ENCODE results near the gene CLEC4G. TPM values are rescaled to one million over a fixed set of nuclear protein-coding genes. Genes with fewer than 3 reads are reported as not detected.
"Not testable (repeated sequence)": the region's sequence is repeated elsewhere in the genome, so short reads cannot be mapped to it uniquely, and the experiment has no call there.

The CLEC4G gene
- total RNA-seq, 1 donor = 0.63 TPM

DNA sequence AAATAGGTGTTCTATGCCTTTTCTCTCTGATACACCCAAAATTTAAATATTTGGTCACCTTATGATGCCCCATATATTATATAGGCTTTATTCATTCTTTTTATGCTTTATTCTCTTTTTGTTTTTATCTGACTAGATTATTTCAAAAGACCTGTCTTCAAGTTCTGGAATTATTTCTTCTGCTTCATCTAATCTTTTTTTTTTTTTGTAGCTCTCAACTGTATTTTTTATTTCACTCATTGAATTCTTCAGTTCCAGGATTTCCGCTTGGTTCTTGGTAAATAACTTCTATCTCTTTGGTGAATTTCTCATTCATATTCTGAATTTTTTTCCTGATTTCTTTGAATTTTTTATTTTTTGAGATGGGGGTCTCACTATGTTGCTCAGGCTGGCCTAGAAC lies 27.2 kb upstream of the CLEC4G start:
- Histone ChIP-seq H3K9me3 (ENCODE audit: low read depth, low read length) (peaks cover 36% of the 10 kb centered on the region), H3K27me3 (ENCODE audit: insufficient read depth, low read length) (no peaks in the 10 kb centered on the region), H3K4me3 (ENCODE audit: low read length) (no peak overlapping the region), H3K4me1 (ENCODE audit: insufficient read depth, low read length) (no peaks in the 10 kb centered on the region)

DNA sequence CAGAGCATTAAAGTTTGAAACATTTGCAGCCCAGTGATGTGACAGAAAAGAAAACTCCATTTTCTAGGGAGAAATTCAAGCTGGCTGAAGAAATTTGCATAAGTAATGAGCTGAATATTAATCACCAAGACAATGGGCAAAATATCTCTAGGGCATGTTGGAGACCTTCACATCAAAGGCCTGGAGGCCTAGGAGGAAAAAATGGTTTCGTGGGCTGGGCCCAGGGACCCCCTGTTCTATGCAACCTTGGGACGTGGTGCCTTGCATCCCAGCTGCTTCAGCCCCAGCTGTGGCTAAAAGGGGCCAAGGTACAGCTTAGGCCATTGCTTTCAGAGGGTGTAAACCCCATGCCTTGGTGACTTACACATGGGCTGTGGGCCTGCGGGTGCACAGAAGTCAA lies 25.4 kb upstream of the CLEC4G start:
- Histone ChIP-seq H3K4me1 (ENCODE audit: insufficient read depth, low read length) (no peaks in the 10 kb centered on the region), H3K9me3 (ENCODE audit: low read depth, low read length) (peaks cover 36% of the 10 kb centered on the region), H3K4me3 (ENCODE audit: low read length) (no peak overlapping the region), H3K27me3 (ENCODE audit: insufficient read depth, low read length) (no peaks in the 10 kb centered on the region)

DNA sequence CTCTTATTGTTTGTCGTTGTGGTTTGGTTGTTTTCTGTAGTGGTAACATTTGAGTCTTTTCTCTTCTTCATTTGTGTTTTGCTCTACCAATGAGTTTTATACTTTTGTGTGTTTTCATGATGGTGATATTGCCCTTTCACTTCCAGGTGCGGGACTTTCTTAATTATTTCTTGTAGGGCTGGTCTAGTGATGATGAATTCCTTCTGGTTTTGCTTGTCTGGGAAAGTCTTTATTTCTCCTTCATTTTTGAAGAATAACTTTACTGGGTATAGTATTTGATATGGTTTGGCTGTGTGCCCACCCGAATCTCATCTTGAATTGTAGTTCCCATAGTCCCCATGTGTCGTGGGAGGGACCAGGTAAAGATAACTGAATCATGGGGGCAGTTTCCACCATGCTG lies 24.3 kb upstream of the CLEC4G start:
- Histone ChIP-seq H3K9me3 (ENCODE audit: low read depth, low read length) (peaks cover 36% of the 10 kb centered on the region), H3K4me1 (ENCODE audit: insufficient read depth, low read length) (peaks cover 1% of the 10 kb centered on the region), H3K4me3 (ENCODE audit: low read length) (no peak overlapping the region), H3K27me3 (ENCODE audit: insufficient read depth, low read length) (no peaks in the 10 kb centered on the region)

DNA sequence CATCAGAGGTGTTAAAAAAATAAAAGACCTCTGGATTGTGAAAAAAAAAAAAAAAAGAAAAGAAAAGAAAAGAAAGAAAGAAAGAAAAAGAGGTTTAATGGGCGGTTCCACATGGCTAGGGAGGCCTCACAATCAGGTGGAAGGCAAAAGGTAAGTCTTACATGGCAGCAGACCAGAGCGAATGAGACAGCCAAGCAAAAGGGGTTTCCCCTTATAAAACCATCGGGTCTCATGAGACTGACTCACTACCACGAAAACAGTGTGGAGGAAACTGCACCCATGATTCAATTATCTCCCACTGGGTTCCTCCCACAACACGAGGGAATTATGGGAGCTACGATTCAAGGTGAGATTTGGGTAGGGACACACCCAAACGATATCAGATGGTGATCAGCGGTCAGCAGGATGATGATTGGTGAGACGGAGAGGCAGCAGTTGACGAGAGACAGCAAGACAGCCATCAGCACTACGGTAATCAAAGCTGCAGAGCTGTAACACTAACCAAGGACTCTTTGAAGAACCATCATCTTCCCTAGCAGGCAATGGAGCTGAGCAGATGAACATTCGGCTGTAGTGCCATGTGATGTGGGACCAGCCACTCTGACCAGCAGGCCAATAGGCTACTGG lies 19.4 kb upstream of the CLEC4G start:
- peaks cover 8% of the 10 kb centered on the region for H3K9me3 ChIP-seq (ENCODE audit: low read depth, low read length)
- H3K27me3 ChIP-seq (ENCODE audit: insufficient read depth, low read length) = no peaks in the 10 kb centered on the region
- peaks cover 21% of the 10 kb centered on the region for H3K4me1 ChIP-seq (ENCODE audit: insufficient read depth, low read length)
- no peak overlapping the region for H3K4me3 ChIP-seq (ENCODE audit: low read length)

DNA sequence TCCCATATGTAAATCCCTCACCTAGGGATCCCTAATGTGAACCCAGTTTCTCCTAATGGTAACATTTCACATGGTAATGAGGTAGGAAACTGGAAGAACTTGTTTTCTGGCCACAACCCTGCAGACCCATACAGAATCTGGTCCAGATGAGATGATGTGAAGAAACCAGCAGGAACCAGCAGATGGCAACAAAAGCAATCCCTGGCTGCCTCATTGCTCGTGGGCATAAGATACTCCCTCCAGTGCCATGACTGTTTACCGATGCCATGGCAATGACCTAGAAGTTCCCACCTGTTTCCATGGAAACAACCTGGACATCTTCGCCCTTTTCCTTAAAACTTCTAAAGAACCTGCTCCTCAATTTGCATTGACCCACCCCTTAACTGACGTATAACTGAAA lies 16.8 kb upstream of the CLEC4G start:
- Histone ChIP-seq H3K9me3 (ENCODE audit: low read depth, low read length) (no peaks in the 10 kb centered on the region), H3K27me3 (ENCODE audit: insufficient read depth, low read length) (no peaks in the 10 kb centered on the region), H3K4me3 (ENCODE audit: low read length) (no peak overlapping the region), H3K4me1 (ENCODE audit: insufficient read depth, low read length) (peaks cover 21% of the 10 kb centered on the region)

DNA sequence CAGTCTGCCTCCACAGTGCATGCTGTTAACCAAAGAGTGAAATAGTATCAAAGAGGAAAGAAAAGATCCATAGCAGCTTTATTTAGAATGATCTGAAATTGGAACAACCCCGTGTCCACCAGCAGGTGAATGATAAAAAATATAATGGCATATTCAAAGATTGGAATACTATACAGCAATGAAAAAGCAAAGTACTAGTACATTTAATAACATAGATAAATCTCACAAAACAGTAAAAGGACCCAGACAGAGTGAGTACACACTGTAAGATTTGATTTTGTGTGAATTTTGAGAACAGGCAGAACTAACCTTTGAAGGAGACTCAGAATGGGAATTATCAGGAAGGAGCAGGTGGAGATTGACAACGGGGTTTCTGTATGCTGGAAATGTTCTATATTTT lies 16.3 kb upstream of the CLEC4G start:
- H3K9me3 ChIP-seq (ENCODE audit: low read depth, low read length) = no peaks in the 10 kb centered on the region
- no peaks in the 10 kb centered on the region for H3K27me3 ChIP-seq (ENCODE audit: insufficient read depth, low read length)
- H3K4me3 ChIP-seq (ENCODE audit: low read length) = no peak overlapping the region
- H3K4me1 ChIP-seq (ENCODE audit: insufficient read depth, low read length) = peaks cover 21% of the 10 kb centered on the region

DNA sequence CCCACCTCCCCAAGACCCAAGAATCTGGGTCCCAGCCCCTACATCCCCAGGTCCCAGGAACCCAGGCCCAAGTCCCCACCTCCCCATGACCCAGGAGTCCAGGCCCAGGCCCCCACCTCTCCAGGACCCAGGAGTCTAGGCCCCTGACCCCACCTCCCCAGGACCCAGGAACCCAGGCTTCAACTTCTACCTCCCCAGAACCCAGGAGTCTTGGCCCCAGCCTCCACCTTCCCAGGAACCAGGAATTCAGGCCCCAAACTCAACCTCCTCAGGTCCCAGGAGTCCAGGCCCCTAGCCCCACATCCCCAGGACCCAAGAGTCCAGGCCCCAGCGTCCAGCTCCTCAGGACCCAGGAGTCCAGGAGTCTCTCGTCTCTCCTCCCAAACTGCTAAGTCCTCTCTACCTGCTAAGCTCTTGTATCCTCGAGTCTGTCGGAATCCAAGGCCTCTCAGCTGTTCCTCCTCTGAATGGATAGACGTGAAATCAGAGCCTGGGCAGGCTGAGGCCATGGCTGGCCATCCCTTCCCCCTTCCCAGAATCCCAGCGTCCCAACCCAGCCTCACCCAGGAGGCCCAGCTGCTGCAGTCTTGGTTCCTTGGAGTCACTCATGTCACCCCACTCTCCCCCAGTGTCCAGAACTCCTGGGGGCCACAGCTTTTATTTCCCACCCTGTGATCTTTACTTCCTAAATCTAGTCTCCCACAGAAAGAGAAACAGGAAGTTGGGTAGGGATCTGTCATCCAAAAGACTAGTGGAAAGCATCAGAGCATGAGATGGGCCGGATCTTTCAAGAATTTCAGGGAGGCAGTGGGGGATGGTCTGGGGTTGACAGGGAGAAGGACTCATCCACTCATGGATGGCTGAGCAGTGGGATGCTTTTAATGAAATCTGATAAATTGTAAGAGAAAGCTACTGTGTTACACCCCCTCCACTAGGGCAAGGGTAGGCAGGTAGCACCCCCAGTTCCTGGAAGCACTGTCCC lies 15.3 kb upstream of the CLEC4G start, which contains the start of gene CD209:
Gene CD209 (minus strand): TSS at position 632 of the 982 bp plus-strand sequence. CDS start 23 bp downstream, at position 609.
- Histone ChIP-seq H3K4me1 (ENCODE audit: insufficient read depth, low read length) (peaks cover 21% of the 10 kb centered on the region), H3K9me3 (ENCODE audit: low read depth, low read length) (no peaks in the 10 kb centered on the region), H3K4me3 (ENCODE audit: low read length) (no peak within 1 kb of the TSS), H3K27me3 (ENCODE audit: insufficient read depth, low read length) (no peaks in the 10 kb centered on the region)

DNA sequence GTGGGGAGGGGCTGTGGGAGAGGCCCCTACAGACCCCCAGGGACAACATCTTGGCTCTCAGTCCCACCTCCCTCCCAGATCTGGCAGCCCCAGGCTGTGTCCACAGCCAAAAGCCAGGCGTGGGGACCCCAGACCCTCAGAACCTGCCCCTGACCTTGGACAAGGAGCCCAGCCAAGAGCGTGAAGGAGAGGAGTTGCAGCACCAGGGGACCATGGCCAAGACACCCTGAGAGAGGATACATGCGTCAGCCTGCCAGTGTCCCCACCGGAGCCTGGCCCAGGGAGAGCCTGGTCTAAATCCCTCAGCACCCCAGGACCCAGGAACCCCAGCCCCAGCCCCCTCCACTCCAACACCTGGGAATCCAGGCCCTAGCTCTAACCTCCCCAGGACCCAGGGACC lies 14.4 kb upstream of the CLEC4G start:
- H3K9me3 ChIP-seq (ENCODE audit: low read depth, low read length); H3K27me3 ChIP-seq (ENCODE audit: insufficient read depth, low read length); H3K4me3 ChIP-seq (ENCODE audit: low read length): not testable (repeated sequence)
- H3K4me1 ChIP-seq (ENCODE audit: insufficient read depth, low read length) = peaks cover 21% of the 10 kb centered on the region

DNA sequence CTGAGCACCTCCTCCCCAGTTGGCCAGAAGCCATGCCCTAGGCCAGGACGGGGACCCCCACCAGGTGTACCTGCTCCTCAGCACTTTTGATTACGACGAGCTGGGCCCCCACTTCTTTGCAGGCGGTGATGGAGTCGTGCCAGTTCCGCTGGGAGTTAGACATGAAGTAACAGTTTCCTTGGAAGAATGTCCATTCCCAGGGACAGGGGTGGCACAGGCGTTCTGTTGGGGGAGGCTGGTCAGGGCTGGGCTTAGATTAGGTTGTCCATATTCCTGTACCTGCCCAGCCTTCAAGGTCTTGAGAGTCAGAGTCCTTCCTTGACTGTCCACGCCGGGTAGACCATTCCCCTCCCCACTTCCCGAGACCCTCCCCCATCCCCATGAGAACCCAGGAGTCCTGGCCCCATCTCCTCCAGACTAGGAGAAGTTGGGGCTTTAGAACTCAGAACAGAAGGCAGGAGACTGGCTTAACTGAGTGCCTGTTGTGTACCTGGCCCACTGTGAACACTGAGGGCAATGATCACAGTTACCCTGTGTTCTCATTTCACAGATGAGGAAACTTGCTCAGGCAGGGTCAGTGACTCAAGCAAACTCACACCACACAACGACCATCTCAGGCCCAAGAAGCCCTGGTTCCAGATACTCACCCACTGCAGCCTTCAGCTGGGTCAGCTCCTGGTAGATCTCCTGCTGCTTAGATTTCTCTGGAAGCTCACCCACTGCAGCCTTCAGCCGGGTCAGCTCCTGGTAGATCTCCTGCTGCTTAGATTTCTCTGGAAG lies 13.2 kb upstream of the CLEC4G start:
- H3K4me1 ChIP-seq (ENCODE audit: insufficient read depth, low read length) = peaks cover 22% of the 10 kb centered on the region
- H3K4me3 ChIP-seq (ENCODE audit: low read length) = no peak overlapping the region
- H3K9me3 ChIP-seq (ENCODE audit: low read depth, low read length) = no peaks in the 10 kb centered on the region
- no peaks in the 10 kb centered on the region for H3K27me3 ChIP-seq (ENCODE audit: insufficient read depth, low read length)

DNA sequence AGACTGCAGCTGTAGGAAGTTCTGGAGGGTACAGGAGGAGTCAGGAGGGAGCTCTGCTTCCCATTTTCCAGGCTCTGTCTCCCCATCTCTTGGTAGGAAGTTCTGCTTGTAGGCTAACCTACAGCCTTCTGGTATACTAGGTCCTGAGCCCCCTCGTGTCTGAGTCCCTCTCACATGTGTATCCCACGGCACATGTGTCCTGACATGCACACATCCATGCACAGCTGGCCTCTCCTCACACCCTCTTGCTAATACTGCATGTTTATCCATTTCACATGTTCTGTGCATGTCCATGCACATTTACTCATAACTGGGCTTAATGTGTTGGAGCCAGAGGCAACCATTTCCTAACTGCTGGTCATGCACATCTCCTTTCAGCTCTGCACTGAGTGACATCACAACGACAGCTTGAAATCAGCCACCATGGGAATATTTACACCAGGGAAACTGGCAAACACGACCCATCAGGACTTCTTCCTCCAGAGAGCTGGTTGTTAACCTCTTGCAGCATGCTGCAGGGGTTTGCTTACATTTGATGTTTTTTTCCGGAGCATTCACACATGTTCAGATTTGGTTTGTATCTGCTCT lies 12.4 kb upstream of the CLEC4G start:
- H3K4me1 ChIP-seq (ENCODE audit: insufficient read depth, low read length) = peaks cover 26% of the 10 kb centered on the region
- no peaks in the 10 kb centered on the region for H3K27me3 ChIP-seq (ENCODE audit: insufficient read depth, low read length)
- H3K4me3 ChIP-seq (ENCODE audit: low read length) = no peak overlapping the region
- H3K9me3 ChIP-seq (ENCODE audit: low read depth, low read length) = no peaks in the 10 kb centered on the region

DNA sequence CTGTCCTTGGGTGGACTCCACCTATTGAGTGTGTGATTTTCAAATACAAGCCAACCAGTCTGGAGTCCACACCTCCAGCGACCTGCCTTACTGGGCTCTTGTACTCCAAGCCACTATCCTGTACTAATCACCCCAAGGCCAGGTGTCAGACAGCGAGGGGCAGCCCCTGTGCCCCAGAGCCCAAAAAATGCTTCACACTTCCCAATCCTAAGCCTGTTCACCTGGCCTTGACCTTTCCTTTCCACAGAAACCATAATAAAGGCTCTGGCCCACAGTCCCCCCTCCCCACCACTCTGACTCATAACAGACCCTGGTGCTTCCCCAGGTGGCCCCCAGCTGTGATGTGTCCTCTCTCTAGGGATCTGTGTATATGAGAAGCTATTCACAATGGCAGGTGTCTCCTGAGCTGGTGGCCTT lies 11.5 kb upstream of the CLEC4G start:
- peaks cover 22% of the 10 kb centered on the region for H3K4me1 ChIP-seq (ENCODE audit: insufficient read depth, low read length)
- no peak overlapping the region for H3K4me3 ChIP-seq (ENCODE audit: low read length)
- H3K27me3 ChIP-seq (ENCODE audit: insufficient read depth, low read length) = no peaks in the 10 kb centered on the region
- no peaks in the 10 kb centered on the region for H3K9me3 ChIP-seq (ENCODE audit: low read depth, low read length)

DNA sequence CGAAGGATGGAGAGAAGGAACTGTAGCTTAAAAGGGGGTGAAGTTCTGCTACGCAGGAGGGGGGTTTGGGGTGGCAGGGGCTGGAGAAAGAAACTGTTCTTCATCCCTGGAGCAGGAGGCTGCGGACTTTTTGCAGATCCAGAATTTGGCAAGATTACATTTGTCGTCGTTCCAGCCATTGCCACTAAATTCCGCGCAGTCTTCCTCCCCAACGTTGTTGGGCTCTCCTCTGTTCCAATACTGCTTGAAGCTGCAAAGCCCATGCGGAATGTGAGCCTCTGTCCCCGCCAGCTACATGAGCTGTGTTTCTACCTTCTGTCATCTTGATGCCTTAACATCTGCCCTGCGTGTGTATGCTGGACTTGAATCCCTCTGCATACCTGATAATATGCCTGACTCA lies 11.1 kb upstream of the CLEC4G start:
- Histone ChIP-seq H3K27me3 (ENCODE audit: insufficient read depth, low read length) (no peaks in the 10 kb centered on the region), H3K4me1 (ENCODE audit: insufficient read depth, low read length) (peaks cover 20% of the 10 kb centered on the region), H3K9me3 (ENCODE audit: low read depth, low read length) (no peaks in the 10 kb centered on the region), H3K4me3 (ENCODE audit: low read length) (no peak overlapping the region)

DNA sequence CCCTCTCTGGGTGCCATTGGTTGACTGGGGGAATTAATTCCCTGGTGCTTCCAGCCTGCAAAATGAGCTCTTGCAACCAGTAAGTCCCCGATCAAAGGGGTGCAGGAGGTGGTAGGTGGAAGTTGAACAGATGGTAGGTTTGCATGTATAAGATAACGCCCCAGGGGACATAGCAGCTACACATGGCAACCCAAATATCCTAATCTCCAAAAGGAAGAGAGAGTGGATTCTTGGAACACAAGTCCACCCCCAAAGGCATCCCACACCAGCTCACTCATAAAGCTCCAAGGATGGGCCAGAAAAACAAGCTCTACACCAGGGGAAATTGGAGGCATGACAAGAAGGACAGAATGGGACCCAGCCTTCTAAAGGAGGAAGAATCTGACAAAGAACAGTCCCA lies 10.7 kb upstream of the CLEC4G start:
- Histone ChIP-seq H3K4me1 (ENCODE audit: insufficient read depth, low read length) (peaks cover 16% of the 10 kb centered on the region), H3K9me3 (ENCODE audit: low read depth, low read length) (no peaks in the 10 kb centered on the region), H3K27me3 (ENCODE audit: insufficient read depth, low read length) (no peaks in the 10 kb centered on the region), H3K4me3 (ENCODE audit: low read length) (no peak overlapping the region)

DNA sequence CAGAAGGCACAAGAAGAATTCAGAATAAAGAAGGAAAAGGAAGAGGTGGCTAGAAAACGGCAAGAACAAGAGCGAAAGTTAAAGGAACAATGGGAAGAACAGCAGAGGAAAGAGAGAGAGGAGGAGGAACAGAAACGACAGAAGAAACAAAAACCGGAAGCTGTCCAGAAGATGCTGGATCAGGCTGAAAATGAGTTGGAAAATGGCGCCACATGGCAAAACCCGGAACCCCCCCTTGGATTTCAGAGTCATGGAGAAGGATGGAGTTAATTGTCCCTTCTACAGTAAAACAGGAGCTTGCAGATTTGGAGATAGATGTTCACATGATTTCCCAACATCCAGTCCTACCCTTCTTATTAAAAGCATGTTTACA lies 8.8 kb upstream of the CLEC4G start:
- Histone ChIP-seq H3K4me1 (ENCODE audit: insufficient read depth, low read length) (peaks cover 17% of the 10 kb centered on the region), H3K27me3 (ENCODE audit: insufficient read depth, low read length) (no peaks in the 10 kb centered on the region), H3K4me3 (ENCODE audit: low read length) (no peak overlapping the region), H3K9me3 (ENCODE audit: low read depth, low read length) (no peaks in the 10 kb centered on the region)
